Stomach smooth muscle (tissue), 2 donors: ENCODE results near the gene CRTAC1.

ENCODE experiments used
- H3K27ac ChIP-seq: one replicate; pipeline ENCODE4 v1.7.0; 2013; ENCODE audit warnings: mild to moderate bottlenecking, low read length, inconsistent platforms
- H3K27me3 ChIP-seq, 2 donors: one replicate each; pipeline ENCODE4 v1.7.0; 2013; ENCODE audit warnings: low read length in 2 of 2; ENCODE audit not compliant: insufficient read depth in 2 of 2, control insufficient read depth in 1 of 2
- H3K36me3 ChIP-seq, 2 donors: one replicate each; pipeline ENCODE4 v1.7.0; 2013; ENCODE audit warnings: low read length in 2 of 2; ENCODE audit not compliant: control insufficient read depth in 2 of 2, insufficient read depth in 2 of 2
- H3K4me1 ChIP-seq: one replicate; pipeline ENCODE4 v1.7.0; 2013; ENCODE audit warnings: low read length; ENCODE audit not compliant: control insufficient read depth, insufficient read depth
- H3K4me3 ChIP-seq, 2 donors: one replicate each; pipeline ENCODE4 v1.7.0; 2013; ENCODE audit warnings: low read length in 2 of 2
- H3K9ac ChIP-seq, 2 donors: one replicate each; pipeline ENCODE4 v1.7.0; 2013; ENCODE audit warnings: low read length in 2 of 2, mild to moderate bottlenecking in 1 of 2
- H3K9me3 ChIP-seq, 2 donors: one replicate each; pipeline ENCODE4 v1.7.0; 2013; ENCODE audit warnings: low read length in 2 of 2; ENCODE audit not compliant: control insufficient read depth in 2 of 2
- donor health status: healthy.
- donor health status: Pancreatic carcinoma.

Gene CRTAC1

DNA sequence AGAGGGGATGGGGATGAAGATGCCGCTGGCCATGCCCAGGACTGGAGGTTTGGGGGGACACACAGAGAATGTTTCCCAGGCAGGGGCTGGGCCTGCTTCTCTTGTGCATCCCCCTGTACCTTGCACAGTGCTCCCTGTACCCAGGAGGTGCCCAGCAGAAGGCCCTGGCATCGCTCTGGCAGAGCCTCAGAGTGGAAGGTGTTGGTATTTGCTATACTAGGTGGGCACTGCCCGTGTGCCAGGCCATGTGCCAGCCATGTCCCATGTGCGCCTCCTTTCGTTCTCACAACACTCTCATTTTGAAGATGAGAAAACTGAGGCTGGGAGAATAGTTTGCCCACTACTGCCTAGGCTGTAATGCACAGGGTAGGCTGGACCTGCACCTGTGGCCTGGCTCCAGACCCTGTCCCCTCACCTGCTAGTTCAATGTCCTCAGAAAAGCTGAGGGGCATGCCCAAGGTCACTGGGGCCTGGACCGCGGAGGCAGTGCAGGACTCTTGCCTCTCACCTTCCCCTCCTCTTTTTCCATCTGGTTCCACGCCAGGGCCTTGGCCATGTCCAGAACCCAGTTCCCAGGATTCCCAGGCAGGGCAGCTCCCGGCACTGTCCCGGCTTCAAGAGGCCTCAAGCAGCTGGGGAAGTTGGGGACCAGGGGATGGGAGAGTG lies 116.1 kb downstream of the CRTAC1 start:
- no peaks in the 10 kb centered on the region for H3K36me3 ChIP-seq
- H3K4me1 ChIP-seq: peaks cover 6% of the 10 kb centered on the region
- no peak overlapping the region for H3K9ac ChIP-seq
- H3K27me3 ChIP-seq: peaks cover 4 to 7% of the 10 kb centered on the region in 2 donors
- no peak overlapping the region for H3K27ac ChIP-seq
- H3K4me3 ChIP-seq: peak overlapping the region in 1 of 2 donors; percentile 29
- H3K9me3 ChIP-seq: no peaks in the 10 kb centered on the region

DNA sequence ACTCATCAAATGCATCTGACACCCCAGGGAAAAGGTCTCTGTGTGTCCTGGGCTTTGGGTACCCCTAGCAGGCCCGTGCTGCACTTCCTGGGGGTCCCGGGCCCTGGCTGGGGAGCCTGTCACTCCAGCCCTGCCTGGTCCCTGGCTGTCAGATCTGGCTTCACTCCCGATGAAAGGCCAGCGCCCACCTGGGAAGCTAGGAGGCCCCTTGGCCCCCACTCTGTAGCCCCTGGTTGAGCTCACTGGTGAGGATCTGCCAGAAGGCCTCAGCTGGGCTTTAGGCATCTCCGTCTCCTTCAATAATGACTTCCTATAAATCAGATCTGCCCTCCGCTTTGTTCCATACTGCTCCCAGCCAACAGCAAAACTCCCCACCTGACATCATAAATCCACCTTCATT lies 116.8 kb downstream of the CRTAC1 start:
- Histone ChIP-seq H3K4me1 (peaks cover 6% of the 10 kb centered on the region), H3K4me3 (no peak overlapping the region), H3K27ac (no peak overlapping the region), H3K9me3 (no peaks in the 10 kb centered on the region), H3K36me3 (no peaks in the 10 kb centered on the region), H3K27me3 (peaks cover 4 to 7% of the 10 kb centered on the region in 2 donors), H3K9ac (no peak overlapping the region)

DNA sequence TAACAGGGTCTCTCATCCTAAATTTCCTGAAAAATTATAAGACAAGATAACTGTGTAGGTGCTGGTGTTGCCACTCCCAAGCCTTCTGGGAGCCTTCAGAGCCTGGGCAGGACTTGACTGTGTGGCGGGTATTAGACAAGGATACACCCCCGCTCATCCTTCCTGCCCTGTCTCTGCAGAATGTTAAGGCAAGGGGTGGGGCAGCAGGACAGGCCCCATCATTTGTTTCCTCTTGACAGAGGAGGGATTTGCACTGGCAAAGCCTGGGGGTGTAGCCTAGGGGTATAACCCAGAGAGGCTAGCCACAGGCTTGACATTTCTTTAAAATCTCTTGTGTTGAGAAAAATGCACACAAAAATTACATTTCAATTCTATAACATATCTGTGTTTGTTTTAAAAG lies 117.2 kb downstream of the CRTAC1 start:
- no peak overlapping the region for H3K27ac ChIP-seq
- H3K4me1 ChIP-seq: peaks cover 6% of the 10 kb centered on the region
- H3K9me3 ChIP-seq: no peaks in the 10 kb centered on the region
- no peak overlapping the region for H3K9ac ChIP-seq
- H3K36me3 ChIP-seq: no peaks in the 10 kb centered on the region
- H3K4me3 ChIP-seq: no peak overlapping the region
- H3K27me3 ChIP-seq: peaks cover 4 to 7% of the 10 kb centered on the region in 2 donors

DNA sequence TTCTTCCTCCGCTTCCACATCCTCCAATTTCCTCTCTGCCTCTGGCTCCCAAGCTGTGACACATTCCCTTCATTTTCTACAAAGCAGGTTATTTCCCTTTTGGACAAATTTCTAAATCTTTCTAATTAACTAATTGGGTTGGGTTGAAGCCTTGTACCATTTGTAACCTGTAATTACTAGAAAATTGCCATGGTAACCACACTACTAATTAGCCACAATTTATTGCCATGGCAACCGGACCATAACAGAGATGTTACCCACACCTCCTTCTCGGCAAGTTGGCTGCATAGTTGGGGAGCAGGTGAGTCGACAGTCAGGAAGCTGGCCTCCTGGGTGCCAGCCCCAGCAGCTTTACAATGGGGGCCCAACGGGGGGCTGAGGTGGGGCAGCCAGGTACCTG lies 119.2 kb downstream of the CRTAC1 start:
- H3K9me3 ChIP-seq: no peaks in the 10 kb centered on the region
- peaks cover 3% of the 10 kb centered on the region for H3K4me1 ChIP-seq
- no peaks in the 10 kb centered on the region for H3K36me3 ChIP-seq
- H3K27ac ChIP-seq: no peak overlapping the region
- H3K9ac ChIP-seq: no peak overlapping the region
- no peak overlapping the region for H3K4me3 ChIP-seq
- peaks cover 8 to 10% of the 10 kb centered on the region in 2 donors for H3K27me3 ChIP-seq

DNA sequence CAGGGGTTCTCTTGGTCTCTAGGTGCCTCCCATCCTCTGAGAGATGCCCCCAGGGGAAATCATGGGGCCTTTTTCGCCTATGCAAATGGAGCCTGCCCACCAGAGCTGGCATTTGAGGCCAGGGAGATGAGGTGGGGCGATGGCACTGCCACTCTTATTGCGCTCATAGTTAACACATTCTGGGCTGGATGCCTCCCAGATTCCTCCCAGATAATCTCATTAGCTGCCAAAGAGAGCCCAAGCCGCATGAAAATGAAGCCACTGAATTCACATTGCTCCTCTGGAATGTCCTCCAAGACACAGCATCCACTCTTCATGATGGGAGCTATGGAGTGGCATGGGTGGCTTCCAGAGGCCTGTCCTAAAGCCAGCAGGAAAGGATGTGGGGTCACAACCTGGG lies 119.8 kb downstream of the CRTAC1 start:
- Histone ChIP-seq H3K9ac (no peak overlapping the region), H3K4me1 (peaks cover 3% of the 10 kb centered on the region), H3K27ac (no peak overlapping the region), H3K4me3 (no peak overlapping the region), H3K27me3 (peaks cover 10 to 15% of the 10 kb centered on the region in 2 donors), H3K9me3 (no peaks in the 10 kb centered on the region), H3K36me3 (no peaks in the 10 kb centered on the region)

DNA sequence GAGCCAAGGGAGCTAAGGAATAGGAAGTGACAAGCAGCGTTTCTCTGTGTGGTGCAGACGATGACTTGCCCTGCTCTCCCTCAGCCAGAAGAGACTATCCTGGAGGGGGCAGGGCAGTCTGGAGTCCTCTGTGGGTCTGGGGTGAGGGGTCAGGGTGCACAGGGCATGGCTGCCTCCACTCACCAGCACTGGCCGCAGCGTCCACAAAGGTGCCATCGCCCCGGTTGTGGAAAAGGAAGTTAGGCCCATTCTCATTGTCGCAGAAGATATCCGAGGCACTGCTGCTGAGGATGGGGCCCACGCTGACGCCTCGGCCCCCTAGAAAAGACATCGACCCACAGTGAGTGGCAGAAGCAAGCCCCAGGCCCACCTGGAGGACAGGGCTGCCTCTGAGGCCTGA lies 122.6 kb downstream of the CRTAC1 start:
- Histone ChIP-seq H3K27me3 (peaks cover 6 to 10% of the 10 kb centered on the region in 2 donors), H3K4me1 (no peaks in the 10 kb centered on the region), H3K9ac (no peak overlapping the region), H3K27ac (no peak overlapping the region), H3K9me3 (no peaks in the 10 kb centered on the region), H3K4me3 (no peak overlapping the region), H3K36me3 (no peaks in the 10 kb centered on the region)

DNA sequence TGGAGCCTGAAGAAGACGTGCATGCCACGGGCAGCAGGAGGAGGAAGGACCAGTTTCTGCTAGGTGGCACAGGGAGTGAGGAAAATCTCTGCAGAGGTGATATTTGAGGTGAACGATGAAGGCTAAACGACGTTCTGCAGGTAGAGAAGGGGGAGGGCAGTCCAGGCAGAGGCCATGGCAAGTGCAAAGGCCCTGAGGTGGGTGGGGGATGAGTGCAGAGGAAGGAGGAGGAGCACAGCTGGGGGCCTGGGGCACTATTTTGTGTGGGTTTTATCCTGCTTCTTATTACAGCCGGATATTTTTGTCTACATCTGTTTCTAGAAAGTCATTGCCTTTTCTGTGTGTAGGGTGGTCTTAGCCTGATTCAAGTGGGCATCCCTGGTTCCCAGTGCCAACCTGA lies 123.2 kb downstream of the CRTAC1 start:
- peaks cover 6 to 10% of the 10 kb centered on the region in 2 donors for H3K27me3 ChIP-seq

DNA sequence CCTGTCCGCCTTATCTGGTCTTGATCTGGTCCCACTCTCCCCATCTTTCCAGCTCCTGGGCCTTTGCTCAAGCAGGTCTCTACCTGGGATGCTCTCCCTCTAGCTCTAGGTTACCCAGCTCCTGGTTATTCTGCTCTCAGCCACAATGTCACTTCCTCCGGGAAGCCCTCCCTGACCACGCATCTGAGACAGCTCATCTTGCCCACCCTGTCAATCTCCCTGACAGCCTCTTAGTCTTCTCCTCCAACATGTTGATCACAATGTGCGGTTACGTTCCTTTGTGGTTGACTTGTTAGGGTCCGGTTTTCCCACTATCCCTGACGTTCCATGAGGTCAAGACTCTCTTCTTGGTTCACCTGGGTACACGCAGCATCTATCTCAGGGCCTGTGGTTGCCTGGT lies 125.1 kb downstream of the CRTAC1 start:
- no peaks in the 10 kb centered on the region for H3K9me3 ChIP-seq
- H3K4me1 ChIP-seq: no peaks in the 10 kb centered on the region
- H3K4me3 ChIP-seq: no peak overlapping the region
- H3K36me3 ChIP-seq: no peaks in the 10 kb centered on the region
- no peak overlapping the region for H3K27ac ChIP-seq
- H3K9ac ChIP-seq: no peak overlapping the region
- H3K27me3 ChIP-seq: peaks cover 8 to 10% of the 10 kb centered on the region in 2 donors

More for the DNA sequence above, 123.2 kb downstream of the CRTAC1 start:
- Histone ChIP-seq H3K36me3 (no peaks in the 10 kb centered on the region), H3K4me3 (no peak overlapping the region), H3K9me3 (no peaks in the 10 kb centered on the region), H3K4me1 (no peaks in the 10 kb centered on the region), H3K27ac (no peak overlapping the region), H3K9ac (no peak overlapping the region)

DNA sequence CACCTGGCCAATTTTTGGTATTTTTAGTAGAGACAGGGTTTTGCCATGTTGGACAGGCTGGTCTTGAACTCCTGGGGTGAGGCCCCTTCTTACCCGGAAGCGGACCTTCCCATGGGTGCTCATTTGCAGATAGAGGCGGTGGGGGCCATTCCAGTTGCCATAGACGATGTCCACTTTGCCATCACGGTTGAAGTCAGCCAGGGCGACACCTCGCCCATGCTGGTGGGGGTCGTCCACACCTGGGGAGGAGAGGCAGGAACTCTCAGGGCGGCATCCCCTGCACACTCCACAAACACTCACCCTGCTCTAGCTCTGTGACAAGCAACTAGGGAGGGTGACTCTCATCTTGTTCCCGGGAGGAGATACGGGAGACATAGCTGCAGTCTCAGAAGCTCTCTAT lies 125.8 kb downstream of the CRTAC1 start:
- no peaks in the 10 kb centered on the region for H3K4me1 ChIP-seq
- H3K9me3 ChIP-seq: no peaks in the 10 kb centered on the region
- H3K27me3 ChIP-seq: peaks cover 8 to 13% of the 10 kb centered on the region in 2 donors
- no peak overlapping the region for H3K4me3 ChIP-seq
- no peak overlapping the region for H3K9ac ChIP-seq
- H3K36me3 ChIP-seq: no peaks in the 10 kb centered on the region
- no peak overlapping the region for H3K27ac ChIP-seq

DNA sequence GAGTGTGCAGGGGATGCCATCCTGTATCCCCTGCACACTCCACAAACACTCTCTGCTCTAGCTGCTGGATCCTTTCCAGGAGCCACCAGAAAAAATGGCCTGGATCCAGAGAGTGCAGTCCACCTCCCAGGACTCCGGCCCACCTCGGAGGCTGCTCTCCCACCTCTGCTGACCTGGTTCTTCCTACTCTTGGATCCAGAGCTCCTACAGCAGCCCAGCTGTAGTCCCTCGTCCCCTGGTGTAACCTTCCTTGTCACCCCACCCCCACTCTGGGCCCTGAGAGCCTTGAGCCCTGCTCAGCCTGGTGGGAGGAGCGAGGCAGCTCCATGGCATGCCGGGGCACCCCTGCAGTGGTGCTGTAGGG lies 126.4 kb downstream of the CRTAC1 start:
- Histone ChIP-seq H3K36me3 (no peaks in the 10 kb centered on the region), H3K9me3 (no peaks in the 10 kb centered on the region), H3K9ac (no peak overlapping the region), H3K27ac (no peak overlapping the region), H3K4me3 (no peak overlapping the region), H3K4me1 (no peaks in the 10 kb centered on the region), H3K27me3 (peaks cover 10 to 14% of the 10 kb centered on the region in 2 donors)

DNA sequence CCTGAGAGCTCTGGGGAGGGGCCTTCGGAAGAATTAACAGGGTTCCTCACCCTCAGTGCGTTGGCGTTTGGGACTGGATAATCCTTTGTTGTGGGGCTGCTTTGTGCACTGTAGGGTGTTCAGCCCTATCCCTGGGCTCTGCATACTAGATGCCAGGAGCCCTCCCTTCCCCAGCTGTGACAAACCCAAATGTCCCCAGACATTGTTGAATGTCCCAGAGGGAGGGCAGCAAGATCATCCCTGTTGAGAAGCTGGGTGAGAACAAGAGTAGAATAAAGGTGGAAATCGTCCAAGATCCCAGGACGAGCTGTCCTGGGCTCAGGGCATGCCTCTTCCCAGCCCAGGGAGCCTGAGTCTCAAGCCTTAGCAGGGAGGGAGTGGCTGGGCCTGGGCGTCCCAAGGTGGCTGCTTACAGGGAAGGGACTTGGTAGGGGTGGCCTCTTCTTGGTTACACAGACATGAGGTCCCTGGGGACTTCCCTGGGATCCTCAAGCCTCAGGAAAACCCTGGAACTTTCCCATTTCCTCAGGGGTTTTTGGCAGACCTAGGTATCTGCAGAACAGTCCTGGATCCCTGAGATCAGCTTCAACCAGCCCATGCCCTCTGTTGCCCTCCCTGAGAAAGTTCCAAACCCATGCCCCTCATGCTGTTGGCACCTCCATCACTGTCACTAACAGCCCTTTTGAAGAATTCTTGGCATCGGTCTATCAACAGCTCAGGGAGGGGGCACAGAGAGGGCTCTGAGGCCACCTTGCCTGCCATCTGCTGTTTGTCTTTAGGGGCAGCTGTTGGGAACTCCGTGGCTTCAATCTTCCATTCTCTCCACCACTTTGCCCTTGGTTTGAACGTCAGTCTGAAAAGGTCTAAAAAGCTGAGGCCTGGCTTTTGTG lies 127.0 kb downstream of the CRTAC1 start:
- no peak overlapping the region for H3K27ac ChIP-seq
- no peak overlapping the region for H3K4me3 ChIP-seq
- H3K36me3 ChIP-seq: no peaks in the 10 kb centered on the region
- no peak overlapping the region for H3K9ac ChIP-seq
- H3K27me3 ChIP-seq: peaks cover 11 to 19% of the 10 kb centered on the region in 2 donors
- H3K4me1 ChIP-seq: no peaks in the 10 kb centered on the region
- H3K9me3 ChIP-seq: no peaks in the 10 kb centered on the region
